Uterus (tissue), 2 donors: ENCODE results near the gene MYPOP.

Source experiments
- POLR2A ChIP-seq, 2 donors: fragments of 450-650 bp; IDR thresholded peaks; one replicate each; pipeline ENCODE4 v1.6.1; 2016; ENCODE audit warnings: antibody characterized with exemption in 2 of 2, mild to moderate bottlenecking in 1 of 2, moderate library complexity in 1 of 2
- TF ChIP-seq, protein P1 (sequence below), 4 experiments: fragments of 200-600 bp in 2 of 4; fragments of 450-650 bp in 2 of 4; sonication (generic) in 2 of 4; IDR thresholded peaks; one replicate each; pipeline ENCODE4 v1.5.1; 2016 to 2019; ENCODE audit warnings: antibody characterized with exemption in 4 of 4, mild to moderate bottlenecking in 2 of 4, moderate library complexity in 1 of 4

GRCh38 chr19:45905011-45905410, 2.6 kb upstream of the MYPOP start:
- TF ChIP-seq, protein P1, sequence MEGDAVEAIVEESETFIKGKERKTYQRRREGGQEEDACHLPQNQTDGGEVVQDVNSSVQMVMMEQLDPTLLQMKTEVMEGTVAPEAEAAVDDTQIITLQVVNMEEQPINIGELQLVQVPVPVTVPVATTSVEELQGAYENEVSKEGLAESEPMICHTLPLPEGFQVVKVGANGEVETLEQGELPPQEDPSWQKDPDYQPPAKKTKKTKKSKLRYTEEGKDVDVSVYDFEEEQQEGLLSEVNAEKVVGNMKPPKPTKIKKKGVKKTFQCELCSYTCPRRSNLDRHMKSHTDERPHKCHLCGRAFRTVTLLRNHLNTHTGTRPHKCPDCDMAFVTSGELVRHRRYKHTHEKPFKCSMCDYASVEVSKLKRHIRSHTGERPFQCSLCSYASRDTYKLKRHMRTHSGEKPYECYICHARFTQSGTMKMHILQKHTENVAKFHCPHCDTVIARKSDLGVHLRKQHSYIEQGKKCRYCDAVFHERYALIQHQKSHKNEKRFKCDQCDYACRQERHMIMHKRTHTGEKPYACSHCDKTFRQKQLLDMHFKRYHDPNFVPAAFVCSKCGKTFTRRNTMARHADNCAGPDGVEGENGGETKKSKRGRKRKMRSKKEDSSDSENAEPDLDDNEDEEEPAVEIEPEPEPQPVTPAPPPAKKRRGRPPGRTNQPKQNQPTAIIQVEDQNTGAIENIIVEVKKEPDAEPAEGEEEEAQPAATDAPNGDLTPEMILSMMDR (IDR thresholded peaks at IDR 0.05), result no peak
- TF ChIP-seq POLR2A (IDR thresholded peaks at IDR 0.05), result no peak
